Measurements from ENCODE around the gene DHCR7.

The DHCR7 gene

DNA sequence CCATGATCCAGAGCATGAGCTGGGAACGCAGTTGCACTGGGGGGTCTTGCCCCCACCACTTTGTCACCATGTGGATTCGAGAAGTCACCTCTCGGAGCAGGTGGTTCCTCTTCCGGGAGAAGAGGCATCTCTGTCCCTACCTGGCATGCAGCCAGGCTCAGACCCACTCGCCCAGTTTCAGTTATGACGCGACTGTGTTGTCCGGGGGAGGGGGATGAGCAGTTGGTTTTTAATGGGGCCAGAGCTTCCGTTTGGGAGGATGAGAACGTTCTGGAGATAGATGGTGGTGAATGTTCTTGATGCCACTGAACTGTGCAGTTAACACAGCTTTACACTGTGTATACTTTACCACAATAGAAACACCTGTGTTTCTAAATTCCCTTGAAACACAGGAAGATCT is 41.5 kb downstream of the DHCR7 start:
- no peak for DNase-seq

DNA sequence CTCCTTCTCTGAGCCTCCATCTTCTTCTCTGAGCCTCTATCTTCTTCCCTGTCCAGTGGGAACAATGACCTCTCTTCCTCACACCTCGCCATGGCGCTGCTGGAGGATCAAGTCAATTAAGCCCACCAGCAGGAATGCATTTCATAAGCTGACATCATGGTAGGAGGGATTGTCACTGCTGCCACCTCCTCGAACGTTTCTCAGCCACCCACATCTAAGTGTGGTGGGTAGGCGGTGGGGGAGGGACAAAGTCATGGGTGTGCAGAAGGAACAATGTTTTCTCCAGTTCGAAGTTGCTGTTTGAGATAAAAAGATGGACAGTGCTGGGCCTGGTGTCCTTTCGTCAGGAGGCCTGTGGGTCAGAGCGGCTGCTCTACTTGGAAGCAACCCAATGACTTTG is 44.0 kb downstream of the DHCR7 start:
- no peak for DNase-seq

- DNase-seq, result no peak
Measured at GRCh38 chr11:71402878-71403277, 45.3 kb downstream of the DHCR7 start.

DNA sequence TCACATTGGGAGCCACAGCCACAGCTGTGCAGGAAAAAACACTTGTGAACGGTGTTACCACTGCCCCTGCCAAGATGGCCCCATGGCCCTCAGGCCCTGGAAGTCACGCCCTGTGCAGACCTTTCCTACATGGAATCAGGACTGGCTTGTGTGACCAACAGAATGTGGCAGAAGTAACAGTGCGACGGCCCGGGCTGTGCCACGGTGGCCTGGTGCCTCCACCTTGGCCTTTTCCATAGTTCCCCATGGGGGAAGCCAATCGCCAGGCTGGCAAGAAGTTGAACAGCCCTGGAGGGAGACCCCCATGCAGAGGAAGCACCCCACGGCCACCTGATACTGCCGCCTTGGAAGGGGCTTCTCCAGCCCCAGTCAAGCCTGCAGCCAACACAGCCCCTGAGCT is 48.0 kb downstream of the DHCR7 start:
- DNase-seq, result no peak

- DNase-seq, result no peak
Measured at GRCh38 chr11:71399341-71399740, 48.9 kb downstream of the DHCR7 start.

GRCh38 chr11:71397961-71398360 is 50.2 kb downstream of the DHCR7 start:
- no peak for DNase-seq

- DNase-seq, result no peak
Measured at GRCh38 chr11:71397331-71397860, 50.8 kb downstream of the DHCR7 start.

- DNase-seq, result no peak
Measured at GRCh38 chr11:71396548-71397123, 51.6 kb downstream of the DHCR7 start.

DNA sequence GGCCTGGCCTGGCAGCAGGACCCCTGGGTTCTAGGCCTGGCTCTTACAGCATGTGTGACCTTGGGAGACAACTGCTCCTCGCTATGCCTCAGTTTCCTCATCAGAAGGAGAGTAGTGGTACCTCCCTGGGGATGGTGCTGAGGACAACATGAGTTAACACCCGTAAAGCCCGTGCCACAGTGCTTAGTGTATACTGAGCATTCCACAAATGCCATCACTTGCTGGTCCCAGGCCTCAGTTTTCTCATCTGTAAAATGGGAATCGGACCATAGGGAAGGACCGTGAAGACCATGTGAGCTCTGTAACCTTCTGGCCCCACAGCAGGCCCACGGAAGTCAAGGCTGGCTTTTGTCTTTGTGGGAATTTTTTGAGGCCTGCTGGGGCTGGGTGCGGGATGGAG is 52.4 kb downstream of the DHCR7 start:
- no peak for DNase-seq

GRCh38 chr11:71395263-71395560 is 53.0 kb downstream of the DHCR7 start:
- DNase-seq, result no peak

DNA sequence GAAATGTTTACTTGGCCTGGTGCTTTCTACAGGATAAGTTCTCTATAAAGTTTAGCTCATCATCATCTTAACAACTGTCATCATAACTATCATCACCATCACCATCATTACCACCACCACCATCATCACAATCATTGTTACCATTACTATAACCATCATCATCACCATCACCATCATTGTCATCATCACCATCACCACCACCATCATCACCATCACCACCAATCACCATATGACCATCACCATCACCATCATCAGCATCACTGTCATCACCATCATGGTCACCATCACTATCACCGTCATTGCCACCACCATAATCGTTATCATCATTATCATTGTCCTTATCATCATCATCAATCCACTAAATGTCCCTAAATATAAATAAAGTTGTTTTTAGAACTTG is 54.9 kb downstream of the DHCR7 start:
- no peak for DNase-seq

GRCh38 chr11:71391796-71392195 is 56.4 kb downstream of the DHCR7 start:
- no peak for DNase-seq

DNA sequence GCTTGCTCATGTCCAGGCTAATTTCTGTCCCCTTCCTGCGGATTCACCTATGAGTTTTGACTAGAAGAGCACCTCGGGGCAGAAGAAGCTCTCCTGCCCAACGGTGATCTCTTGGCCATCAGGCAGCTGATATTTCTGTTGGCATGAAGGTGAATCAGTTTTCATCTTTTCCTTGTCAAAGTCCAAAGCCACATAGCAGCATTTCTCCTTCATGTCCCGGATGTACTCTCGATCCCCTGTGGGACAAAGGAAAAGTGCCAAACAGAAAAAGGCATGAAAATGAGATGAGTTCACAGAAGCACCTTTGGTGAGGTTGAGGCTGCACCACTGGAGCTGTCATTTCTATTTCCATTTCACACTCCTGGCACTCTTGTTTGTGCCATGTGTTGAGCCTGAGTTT is 56.8 kb downstream of the DHCR7 start:
- DNase-seq, result no peak

DNA sequence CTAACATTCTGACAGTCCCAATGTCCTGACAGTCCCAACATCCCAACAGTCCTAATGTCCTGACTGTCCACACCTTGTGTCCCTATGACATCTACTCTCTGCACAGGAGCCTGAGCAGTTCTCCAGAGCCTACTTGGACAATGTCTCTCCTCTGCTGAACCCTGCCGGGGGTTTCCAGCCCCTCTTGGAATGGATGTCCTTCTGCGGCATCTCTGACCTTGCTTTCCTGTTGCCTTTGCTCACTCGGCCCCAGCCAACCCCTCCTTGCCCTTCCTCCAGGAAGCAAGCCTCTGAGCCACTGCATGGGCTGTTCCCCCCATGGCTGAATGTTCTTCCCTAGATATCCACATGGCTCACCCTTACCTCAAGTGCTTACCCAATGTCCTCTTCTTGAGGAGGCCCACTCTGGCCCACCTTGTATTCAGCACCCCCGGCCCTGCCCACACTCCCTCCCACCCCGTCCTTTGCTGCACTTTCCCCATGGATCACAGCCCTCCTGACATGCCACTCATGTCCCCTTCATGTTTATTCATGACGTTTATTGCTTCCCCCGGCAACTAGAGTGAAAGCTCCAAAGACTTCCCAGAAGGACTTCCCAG is 59.5 kb downstream of the DHCR7 start:
- no peak for DNase-seq

DNA sequence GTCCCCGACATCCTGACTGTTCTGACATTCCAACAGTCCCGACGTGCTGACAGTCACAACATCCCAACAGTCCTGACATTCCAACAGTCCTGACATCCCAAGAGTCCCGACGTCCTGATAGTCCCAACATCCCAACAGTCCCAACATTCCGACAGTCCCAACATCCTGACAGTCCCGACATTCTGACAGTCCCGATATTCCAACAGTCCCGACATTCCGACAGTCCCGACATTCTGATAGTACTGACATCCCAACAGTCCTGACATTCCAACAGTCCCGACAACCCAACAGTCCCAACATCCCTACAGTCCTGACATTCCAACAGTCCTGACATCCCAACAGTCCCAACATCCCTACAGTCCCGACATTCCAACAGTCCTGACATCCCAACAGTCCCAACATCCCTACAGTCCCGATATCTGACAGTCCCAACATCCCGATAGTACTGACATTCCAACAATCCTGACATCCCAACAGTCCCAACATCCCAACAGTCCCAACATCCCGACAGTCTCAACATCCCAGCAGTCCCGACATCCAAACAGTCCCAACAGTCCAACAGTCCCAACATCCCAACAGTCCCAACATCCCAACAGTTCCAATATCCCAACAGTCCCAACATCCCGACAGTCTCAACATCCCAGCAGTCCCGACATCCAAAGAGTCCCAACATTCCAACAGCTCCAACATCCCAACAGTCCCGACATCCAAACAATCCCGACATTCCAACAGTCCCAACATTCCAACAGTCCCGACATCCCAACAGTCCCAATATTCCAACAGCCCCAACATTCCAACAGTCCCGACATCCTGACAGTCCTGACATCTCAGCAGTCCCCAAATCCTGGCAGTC is 60.2 kb downstream of the DHCR7 start:
- DNase-seq, result no peak

GRCh38 chr11:71387200-71387599 is 61.0 kb downstream of the DHCR7 start:
- no peak for DNase-seq

DNA sequence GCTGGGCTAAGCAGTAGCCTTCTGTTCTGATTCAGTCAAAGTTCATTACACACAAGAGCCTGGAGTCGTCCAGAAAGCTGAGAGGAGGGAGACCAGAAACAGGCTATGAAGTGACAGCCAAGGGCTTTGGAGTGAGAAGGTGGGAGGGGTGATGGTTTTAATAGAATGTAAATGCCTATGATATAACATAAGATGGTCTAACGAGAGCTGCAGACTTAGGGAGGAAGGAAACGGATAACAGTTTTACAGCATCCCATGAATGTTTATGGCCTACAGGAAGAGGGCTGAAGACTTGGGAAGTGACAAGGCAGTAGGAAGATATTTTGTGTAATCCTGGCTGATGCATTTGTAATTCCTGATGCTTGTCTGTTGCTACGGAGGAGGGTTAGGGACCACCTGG is 62.0 kb downstream of the DHCR7 start:
- DNase-seq, result no peak

GRCh38 chr11:71385091-71385490 is 63.1 kb downstream of the DHCR7 start:
- no peak for DNase-seq

DNA sequence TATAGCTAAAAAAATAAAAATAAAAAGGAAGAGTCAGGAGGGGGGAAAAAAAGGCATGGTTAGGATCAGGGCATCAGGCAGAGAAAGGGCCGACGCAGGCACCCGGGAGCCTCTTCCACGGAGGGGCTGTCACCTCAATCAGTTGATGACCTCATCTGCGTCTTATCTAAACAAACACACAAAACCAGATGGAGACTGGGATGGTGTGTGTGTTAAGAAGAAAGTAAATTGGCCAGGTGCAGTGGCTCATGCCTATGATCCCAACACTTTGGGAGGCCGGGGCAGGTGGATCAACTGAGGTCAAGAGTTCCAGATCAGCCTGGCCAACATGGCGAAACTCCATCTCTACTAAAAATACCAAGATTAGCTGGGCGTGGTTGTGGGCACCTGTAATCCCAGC is 63.6 kb downstream of the DHCR7 start:
- DNase-seq, result no peak

All from inflammatory macrophage treated with lipopolysaccharide for 4 hours (primary cell).